PFSK-1 (cell line): ENCODE results near the gene HBZ.

Experiments used
- POLR2AphosphoS5 ChIP-seq: IDR thresholded peaks from 2 replicates; pipeline ENCODE4 v1.6.1; 2012; ENCODE audit warnings: low read depth, mild to moderate bottlenecking, control low read depth, low read length, moderate library complexity
- REST ChIP-seq, 2 experiments: IDR thresholded peaks; 2 replicates each; pipeline versions ENCODE4 v1.6.1 to v1.8.0; 2011 to 2012; ENCODE audit warnings: low read depth in 2 of 2, low read length in 2 of 2, control low read depth in 1 of 2, inconsistent platforms in 1 of 2, mild to moderate bottlenecking in 1 of 2, moderate library complexity in 1 of 2; ENCODE audit not compliant: insufficient read depth in 1 of 2
- SIN3A ChIP-seq: IDR thresholded peaks from 2 replicates; pipeline ENCODE4 v1.6.1; 2012; ENCODE audit warnings: mild to moderate bottlenecking, low read length, moderate library complexity, borderline replicate concordance; ENCODE audit not compliant: insufficient read depth
- TAF1 ChIP-seq: IDR thresholded peaks from 2 replicates; pipeline ENCODE4 v1.6.1; 2012; ENCODE audit warnings: low read length, control low read depth, borderline replicate concordance; ENCODE audit not compliant: insufficient read depth

- TF ChIP-seq REST (IDR thresholded peaks at IDR 0.05; ENCODE audit: insufficient read depth in 1 of 2, low read depth in 2 of 2, low read length in 2 of 2) (no peak), SIN3A (no peak), POLR2AphosphoS5 (no peak), TAF1 (no peak)
These were observed 42.1 kb downstream of the HBZ start for GRCh38 chr16:194516-194915.
